CD4-positive, alpha-beta T cell (primary cell): ENCODE measurements around the gene ZCCHC13. TPM values are rescaled to one million over a fixed set of nuclear protein-coding genes. Genes with fewer than 3 reads are reported as not detected.

Source experiments
- ATAC-seq: fragments of 200-7000 bp; cut with Tn5 transposase; one replicate; pipeline ENCODE4 v1.10.0; 2022; ENCODE audit warnings: mild to moderate bottlenecking; ENCODE audit not compliant: poor library complexity
- CTCF ChIA-PET: fragments of 350-600 bp; sonication (Branson Sonifier 250); formaldehyde crosslinking; loops from one replicate; lab custom pipeline; 2021; ENCODE audit warnings: antibody characterized with exemption, inconsistent platforms; lab: Charles Lee
- POLR2A ChIA-PET: fragments of 350-600 bp; sonication (Branson Sonifier 250); formaldehyde crosslinking; loops from one replicate; lab custom pipeline; 2021; ENCODE audit warnings: antibody characterized with exemption, inconsistent platforms; lab: Charles Lee
- DNase-seq, 14 experiments: peaks; one replicate each; pipeline ENCODE4 v3.0.0-alpha.2; 2013 to 2020; ENCODE audit warnings: mixed read lengths in 2 of 14
- H3K27ac ChIP-seq, 2 donors: one replicate each; pipeline versions ENCODE4 v1.5.1 to v1.7.0; 2013; ENCODE audit warnings: low read length in 2 of 2, low read depth in 1 of 2, mild to moderate bottlenecking in 1 of 2
- H3K27me3 ChIP-seq, 2 experiments: 1 replicate in 1 of 2; 2 replicates in 1 of 2; pipeline versions ENCODE4 v1.6.1 to v1.7.0; 2013; ENCODE audit warnings: low read length in 2 of 2, control low read depth in 1 of 2, mild to moderate bottlenecking in 1 of 2, moderate library complexity in 1 of 2; ENCODE audit not compliant: insufficient read depth in 2 of 2, control insufficient read depth in 1 of 2
- H3K36me3 ChIP-seq: one replicate; pipeline ENCODE4 v1.6.1; 2013; ENCODE audit warnings: low read length, control low read depth; ENCODE audit not compliant: insufficient read depth
- H3K4me1 ChIP-seq: one replicate; pipeline ENCODE4 v1.6.1; 2013; ENCODE audit warnings: low read length, control low read depth; ENCODE audit not compliant: insufficient read depth
- H3K4me3 ChIP-seq: one replicate; pipeline ENCODE4 v1.5.1; 2013; ENCODE audit warnings: mild to moderate bottlenecking, low read length, moderate library complexity
- H3K9me3 ChIP-seq, 2 experiments: 1 replicate in 1 of 2; 2 replicates in 1 of 2; pipeline versions ENCODE4 v1.6.1 to v1.7.0; 2013; ENCODE audit warnings: low read length in 2 of 2, mild to moderate bottlenecking in 2 of 2, control low read depth in 1 of 2, moderate library complexity in 1 of 2; ENCODE audit not compliant: control insufficient read depth in 1 of 2, insufficient read depth in 1 of 2
- H3K27ac Mint-ChIP-seq: one replicate; pipeline ENCODE4 v1.8.0; 2020; ENCODE audit warnings: mixed read lengths
- H3K27me3 Mint-ChIP-seq: one replicate; pipeline ENCODE4 v1.8.0; 2021; ENCODE audit warnings: mixed read lengths
- H3K36me3 Mint-ChIP-seq: one replicate; pipeline ENCODE4 v1.8.0; 2021; ENCODE audit warnings: low read depth, mixed read lengths
- H3K4me1 Mint-ChIP-seq: one replicate; pipeline ENCODE4 v1.8.0; 2021; ENCODE audit warnings: low read depth, mixed read lengths
- H3K4me3 Mint-ChIP-seq: one replicate; pipeline ENCODE4 v1.8.0; 2020; ENCODE audit warnings: mild to moderate bottlenecking, mixed read lengths
- H3K9me3 Mint-ChIP-seq: one replicate; pipeline ENCODE4 v1.8.0; 2020; ENCODE audit warnings: mixed read lengths
- CTCF ChIP-seq: fragments of 200-600 bp; IDR thresholded peaks from one replicate; pipeline ENCODE4 v1.8.0; 2022; ENCODE audit warnings: antibody characterized with exemption, mild to moderate bottlenecking
- intact Hi-C, 2 experiments: fragments of 100-400 bp; cut with DNase I in 1 of 2; cut with micrococcal nuclease in 1 of 2; formaldehyde crosslinking; loops; one replicate each; pipeline versions ENCODE4 v1.15.1 to v1.9.0; 2023 to 2025; cut with DNase I, micrococcal nuclease
- microRNA-seq: library from miRNA; unstranded; fragments of <30 nt; microRNA quantifications from one replicate; pipeline ENCODE4 v1.2.0, GENCODE V29; 2021; ENCODE audit warnings: borderline microRNAs expressed, borderline replicate concordance
- total RNA-seq, 174 experiments: library from RNA in 2 of 174; stranded (reverse) in 2 of 174; gene quantifications; one replicate each; pipeline ENCODE4 v1.2.3 and lab custom pipeline; 2021 to 2026

ZCCHC13 gene
- total RNA-seq, 2 experiments from 2014 or later = not detected

- Mint-ChIP-seq H3K27ac (no peak overlapping the region), H3K27me3 (no peaks in the 10 kb centered on the region)
- POLR2A ChIA-PET = interaction anchor here (0.7 kb wide), 1 partner anchor 193 kb away, joined by 3 read pairs; no protein-coding TSS in a partner anchor
Observed at GRCh38 chrX:74351760-74352159, 47.8 kb downstream of the ZCCHC13 start.

GRCh38 chrX:74353984-74354383 lies 50.0 kb downstream of the ZCCHC13 start:
- H3K27ac ChIP-seq = no peak overlapping the region
- no peaks in the 10 kb centered on the region for H3K27me3 ChIP-seq
- ChIA-PET CTCF (no interaction called here), POLR2A (no interaction called here)
- peaks cover 9% of the 10 kb centered on the region for H3K4me1 Mint-ChIP-seq
- no peaks in the 10 kb centered on the region for H3K27me3 Mint-ChIP-seq
- H3K9me3 Mint-ChIP-seq = no peaks in the 10 kb centered on the region
- H3K9me3 ChIP-seq = no peaks in the 10 kb centered on the region
- H3K27ac Mint-ChIP-seq = no peak overlapping the region
- H3K36me3 Mint-ChIP-seq = no peaks in the 10 kb centered on the region
- H3K4me1 ChIP-seq = no peaks in the 10 kb centered on the region
- intact Hi-C loops = no loop called here
- no peak for TF ChIP-seq CTCF
- no peak for DNase-seq
- no peak overlapping the region for H3K4me3 ChIP-seq
- ATAC-seq = no peak
- H3K4me3 Mint-ChIP-seq = no peak overlapping the region
- H3K36me3 ChIP-seq = no peaks in the 10 kb centered on the region

More at GRCh38 chrX:74351760-74352159, 47.8 kb downstream of the ZCCHC13 start:
- ATAC-seq (no peak), DNase-seq (peak in 1 of 14 experiments; percentile 4)
- Histone ChIP-seq H3K4me3 (no peak overlapping the region), H3K27me3 (no peaks in the 10 kb centered on the region), H3K27ac (no peak overlapping the region), H3K4me1 (no peaks in the 10 kb centered on the region), H3K9me3 (no peaks in the 10 kb centered on the region), H3K36me3 (no peaks in the 10 kb centered on the region)
- peaks cover 9% of the 10 kb centered on the region for H3K4me1 Mint-ChIP-seq
- H3K4me3 Mint-ChIP-seq = peak overlapping the region; percentile 75
- no peaks in the 10 kb centered on the region for H3K9me3 Mint-ChIP-seq
- H3K36me3 Mint-ChIP-seq = no peaks in the 10 kb centered on the region
- intact Hi-C loops = no loop called here
- TF ChIP-seq CTCF = no peak
- CTCF ChIA-PET = no interaction called here

Small RNA genes lying within 50 kb of the gene (microRNA-seq; reads per million reads assigned to microRNA genes)
- gene MIR374A = 686 reads per million, percentile 83 among the genes with 10 or more reads in this experiment
- 6.9 reads per million, percentile 32 among the genes with 10 or more reads in this experiment for gene MIR545

Other genes starting within 250 kb of the ZCCHC13 start
- under 1 TPM; 0.16 to 0.22 TPM for gene SLC16A2, start 117.3 kb downstream of the ZCCHC13 start, total RNA-seq